Heart right ventricle (tissue), 16 donors: ENCODE data around the gene IGF2BP2. TPM values are rescaled to one million over a fixed set of nuclear protein-coding genes. Genes with fewer than 3 reads are reported as not detected.

Experiments used
- ATAC-seq, 8 donors: fragments of 200-7000 bp; cut with Tn5 transposase; one replicate each; pipeline ENCODE4 v1.9.1; 2020; ENCODE audit warnings: mild to moderate bottlenecking in 8 of 8, moderate library complexity in 8 of 8, moderate number of reproducible peaks in 1 of 8
- DNase-seq, 2 donors: peaks; one replicate each; pipeline ENCODE4 v3.0.0-alpha.2; 2020
- H3K27ac ChIP-seq, 10 donors: fragments of 200-600 bp; sonication (generic) in 2 of 10; one replicate each; pipeline versions ENCODE4 v1.5.0 to v1.8.0; 2020 to 2022; ENCODE audit warnings: mild to moderate bottlenecking in 3 of 10
- H3K27me3 ChIP-seq, 7 donors: fragments of 200-600 bp; one replicate each; pipeline ENCODE4 v1.8.0; 2021 to 2022; ENCODE audit warnings: mild to moderate bottlenecking in 2 of 7
- H3K36me3 ChIP-seq, 9 donors: fragments of 200-600 bp; sonication (generic) in 1 of 9; one replicate each; pipeline versions ENCODE4 v1.5.0 to v1.8.0; 2020 to 2022; ENCODE audit warnings: mild to moderate bottlenecking in 2 of 9
- H3K4me1 ChIP-seq, 9 donors: fragments of 200-600 bp; sonication (generic) in 1 of 9; one replicate each; pipeline versions ENCODE4 v1.5.0 to v1.8.0; 2020 to 2022; ENCODE audit warnings: mild to moderate bottlenecking in 4 of 9
- H3K4me3 ChIP-seq, 10 donors: fragments of 200-600 bp; sonication (generic) in 2 of 10; one replicate each; pipeline versions ENCODE4 v1.5.0 to v1.8.0; 2020 to 2022; ENCODE audit warnings: mild to moderate bottlenecking in 7 of 10, moderate library complexity in 2 of 10
- H3K9me3 ChIP-seq, 11 donors: fragments of 200-600 bp in 10 of 11; sonication (generic) in 2 of 11; one replicate each; pipeline versions ENCODE4 v1.5.0 to v1.8.0; 2013 to 2022; ENCODE audit warnings: mild to moderate bottlenecking in 2 of 11, control low read depth in 1 of 11, moderate library complexity in 1 of 11
- WGBS, 2 donors: extraction: QIAGEN DNeasy Blood & Tissue Kit; methylation state at CpG; one replicate each; pipeline ENCODE4 v1.1.7; 2013; ENCODE audit warnings: inconsistent platforms in 1 of 2; 5-methylcytosine and 5-hydroxymethylcytosine counted together
- intact Hi-C, 10 donors: fragments of 100-400 bp; cut with DNase I; formaldehyde crosslinking; loops; one replicate each; pipeline versions ENCODE4 v1.11.1 to v1.14.2; 2022
- polyA plus RNA-seq, 2 donors: library from polyadenylated mRNA; stranded (reverse); fragments of 200-250 nt; gene quantifications; one replicate each; pipeline ENCODE4 v1.2.3, GENCODE V29; 2013
- total RNA-seq, 10 donors: library from RNA; stranded (reverse); fragmentation: NEBNext Ultra II Directional in 3 of 10; extraction: Animal tissue kit (Norgen Biotek cat#: 25700) in 3 of 10; gene quantifications; one replicate each; pipeline versions ENCODE4 v1.2.1 to v1.2.4, GENCODE V29; 2021 to 2023
- TF ChIP-seq, protein P1 (sequence below), 9 donors: fragments of 200-600 bp; sonication (generic) in 2 of 9; IDR thresholded peaks; one replicate each; pipeline versions ENCODE4 v1.5.0 to v1.8.0; 2021 to 2022; ENCODE audit warnings: antibody characterized with exemption in 9 of 9, mild to moderate bottlenecking in 5 of 9, moderate library complexity in 1 of 9
- donor health status: Arrhythmogenic right ventricular cardiomyopathy.
- donor health status: ischemic (EF 13 %, LVEDD 7.1; RV severe dilation, severe dysfunction).
- donor health status: healthy with polysubstance abuse.
- donor health status: DM: no; HTN: yes; CAD: no.
- donor health status: DM: no; HTN: no; CAD: no.
- donor health status: ischemic (EF 25% LVEDD 6.9; RV normal size, moderate dysfunction).
- donor health status: ischemic (EF 25% LVEDD 5.7; RV mildly dilated, moderate dysfunction).
- donor health status: healthy.
- donor health status: DM: yes; HTN: yes; CAD: no.
- donor health status: Ischemic cardiomyopathy.
- donor health status: ischemic (EF 35%, LVEDD 5.7; RV mildly dilated, moderate dysfunction).
- donor health status: nonischemic (EF 11% LVEDD 7.7; RV severe dilation, severe dysfunction).
- donor health status: DM: yes; HTN: yes; CAD: no.
- donor health status: PGD.
- donor health status: ischemic (EF 29% LVEDD 5.4; RV normal size, mild dysfunction).
- donor health status: nonischemic (EF 23%, LVEDD 6.1; RV moderate dilation, normal function).

IGF2BP2 gene
- total and polyA plus RNA-seq, 12 donors, result 9.4 to 17.8 (median 15.4) TPM

DNA sequence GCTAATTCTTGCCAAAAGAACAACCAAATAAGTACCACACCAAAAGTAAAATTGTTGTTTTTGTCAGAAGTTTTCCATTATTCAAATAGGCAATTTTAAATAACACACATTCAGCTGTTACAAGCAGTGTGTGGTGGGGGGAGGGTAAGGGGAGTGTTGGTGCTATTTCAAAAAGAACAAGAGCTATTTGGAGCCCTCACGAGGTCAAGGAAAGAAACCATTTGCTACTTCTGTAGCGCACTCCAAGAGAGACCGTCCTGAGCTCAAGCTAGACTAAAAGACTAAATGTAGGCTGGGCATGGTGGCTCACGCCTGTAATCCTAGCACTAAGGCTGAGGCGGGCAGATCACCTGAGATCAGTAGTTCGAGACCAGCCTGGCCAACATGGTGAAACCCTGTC lies 21.2 kb upstream of the IGF2BP2 start:
- 61 to 70% methylated on average over 6 of the region's 6 CpGs for WGBS, 2 donors
- Histone ChIP-seq H3K27ac (no peak overlapping the region), H3K4me1 (no peaks in the 10 kb centered on the region), H3K27me3 (peaks cover 0 to 3% (median 0%) of the 10 kb centered on the region in 7 donors), H3K36me3 (no peaks in the 10 kb centered on the region), H3K4me3 (no peak overlapping the region), H3K9me3 (no peaks in the 10 kb centered on the region)
- TF ChIP-seq, protein P1, sequence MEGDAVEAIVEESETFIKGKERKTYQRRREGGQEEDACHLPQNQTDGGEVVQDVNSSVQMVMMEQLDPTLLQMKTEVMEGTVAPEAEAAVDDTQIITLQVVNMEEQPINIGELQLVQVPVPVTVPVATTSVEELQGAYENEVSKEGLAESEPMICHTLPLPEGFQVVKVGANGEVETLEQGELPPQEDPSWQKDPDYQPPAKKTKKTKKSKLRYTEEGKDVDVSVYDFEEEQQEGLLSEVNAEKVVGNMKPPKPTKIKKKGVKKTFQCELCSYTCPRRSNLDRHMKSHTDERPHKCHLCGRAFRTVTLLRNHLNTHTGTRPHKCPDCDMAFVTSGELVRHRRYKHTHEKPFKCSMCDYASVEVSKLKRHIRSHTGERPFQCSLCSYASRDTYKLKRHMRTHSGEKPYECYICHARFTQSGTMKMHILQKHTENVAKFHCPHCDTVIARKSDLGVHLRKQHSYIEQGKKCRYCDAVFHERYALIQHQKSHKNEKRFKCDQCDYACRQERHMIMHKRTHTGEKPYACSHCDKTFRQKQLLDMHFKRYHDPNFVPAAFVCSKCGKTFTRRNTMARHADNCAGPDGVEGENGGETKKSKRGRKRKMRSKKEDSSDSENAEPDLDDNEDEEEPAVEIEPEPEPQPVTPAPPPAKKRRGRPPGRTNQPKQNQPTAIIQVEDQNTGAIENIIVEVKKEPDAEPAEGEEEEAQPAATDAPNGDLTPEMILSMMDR (IDR thresholded peaks at IDR 0.05), result peak in 1 of 9 donors; percentile 20
- ATAC-seq (peak in 1 of 8 donors; percentile 52), DNase-seq (no peak)
- intact Hi-C loops, result no loop called here

DNA sequence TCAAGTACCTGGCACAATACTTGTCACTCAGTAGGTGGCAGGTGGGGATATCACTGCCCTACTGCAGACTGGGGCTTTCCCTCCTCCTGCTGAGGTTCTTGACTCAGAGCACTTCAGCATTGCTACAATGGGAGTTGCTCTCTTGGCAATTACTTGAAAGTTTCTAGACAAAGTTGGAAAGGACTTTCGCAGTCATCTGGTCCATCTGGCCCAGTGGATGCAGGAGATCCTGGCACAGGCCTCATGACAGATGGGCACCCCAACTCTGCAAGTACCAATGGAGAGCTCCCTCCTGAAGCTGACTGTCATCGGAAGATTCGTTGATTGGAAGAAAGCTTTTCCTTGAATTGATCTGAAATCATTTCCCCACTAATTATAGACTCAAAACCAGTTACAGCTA lies 19.2 kb upstream of the IGF2BP2 start:
- H3K4me1 ChIP-seq, result no peaks in the 10 kb centered on the region
- no peak overlapping the region for H3K4me3 ChIP-seq
- TF ChIP-seq, protein P1 (IDR thresholded peaks at IDR 0.05), result no peak

DNA sequence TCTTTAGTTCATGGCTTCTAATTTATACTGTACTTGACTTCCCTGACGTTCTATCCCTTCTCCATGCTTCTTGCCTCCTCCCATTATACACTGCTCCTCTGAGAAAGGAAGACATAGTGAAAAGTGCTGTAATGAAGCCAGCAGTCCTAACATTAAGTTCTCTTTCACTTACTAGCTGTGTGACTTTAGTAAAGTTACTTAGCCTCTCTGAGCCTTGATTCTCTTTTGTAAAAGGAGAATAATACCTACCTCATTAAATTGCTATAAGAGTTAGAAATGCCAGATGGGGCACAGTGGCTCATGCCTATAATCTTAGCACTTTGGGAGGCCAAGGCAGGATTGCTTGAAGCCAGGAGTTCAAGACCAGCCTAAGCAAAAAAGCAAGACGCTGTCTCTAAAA lies 18.8 kb upstream of the IGF2BP2 start:
- TF ChIP-seq, protein P1 (IDR thresholded peaks at IDR 0.05), result no peak
- DNase-seq (no peak), ATAC-seq (no peak)
- H3K9me3 ChIP-seq, result no peaks in the 10 kb centered on the region
- H3K36me3 ChIP-seq, result no peaks in the 10 kb centered on the region
- WGBS, 2 donors, result 82 to 88% methylated on average over 2 of the region's 2 CpGs
- intact Hi-C loops, result no loop called here
- no peak overlapping the region for H3K4me3 ChIP-seq
- no peak overlapping the region for H3K27ac ChIP-seq
- peaks cover 0 to 2% (median 0%) of the 10 kb centered on the region in 7 donors for H3K27me3 ChIP-seq
- H3K4me1 ChIP-seq, result no peaks in the 10 kb centered on the region

More for the DNA sequence above, 19.2 kb upstream of the IGF2BP2 start:
- H3K27me3 ChIP-seq, result peaks cover 0 to 3% (median 0%) of the 10 kb centered on the region in 7 donors
- intact Hi-C loops, result no loop called here
- ATAC-seq, result no peak
- 88 to 96% methylated on average over 3 of the region's 3 CpGs for WGBS, 2 donors
- DNase-seq, result no peak
- H3K9me3 ChIP-seq, result no peaks in the 10 kb centered on the region
- H3K36me3 ChIP-seq, result no peaks in the 10 kb centered on the region
- no peak overlapping the region for H3K27ac ChIP-seq

- no peak for ATAC-seq
These were observed 18.3 kb upstream of the IGF2BP2 start for GRCh38 chr3:185843126-185843525.

More at GRCh38 chr3:185843126-185843525, 18.3 kb upstream of the IGF2BP2 start:
- Histone ChIP-seq H3K27me3 (no peaks in the 10 kb centered on the region), H3K4me3 (no peak overlapping the region), H3K36me3 (no peaks in the 10 kb centered on the region), H3K9me3 (no peaks in the 10 kb centered on the region), H3K27ac (no peak overlapping the region), H3K4me1 (no peaks in the 10 kb centered on the region)
- TF ChIP-seq, protein P1 (IDR thresholded peaks at IDR 0.05), result no peak
- DNase-seq, result no peak
- intact Hi-C loops, result no loop called here
- WGBS, 2 donors, result 86% methylated on average over 3 of the region's 3 CpGs
